Stomach (tissue), 9 donors: Measurements from ENCODE around the gene U2AF1L4. TPM values are rescaled to one million over a fixed set of nuclear protein-coding genes. Genes with fewer than 3 reads are reported as not detected.

Experiments
- DNase-seq, 2 donors: peaks; one replicate each; pipeline versions ENCODE4 v3.0.0 to v3.0.0-alpha.2; 2013 to 2019
- H3K27ac ChIP-seq, 5 donors: fragments of 200-600 bp in 4 of 5; sonication (generic) in 4 of 5; one replicate each; pipeline ENCODE4 v1.5.1; 2013 to 2019; ENCODE audit warnings: mild to moderate bottlenecking in 1 of 5, moderate library complexity in 1 of 5
- H3K27me3 ChIP-seq, 3 donors: fragments of 200-600 bp; sonication (generic); one replicate each; pipeline ENCODE4 v1.5.1; 2017 to 2019; ENCODE audit warnings: mixed run types in 1 of 3
- H3K36me3 ChIP-seq, 4 donors: fragments of 200-600 bp; sonication (generic); 1 replicate in 3 of 4; 2 replicates in 1 of 4; pipeline ENCODE4 v1.5.1; 2016 to 2019
- H3K4me1 ChIP-seq, 4 donors: fragments of 200-600 bp; sonication (generic); one replicate each; pipeline ENCODE4 v1.5.1; 2016 to 2019
- H3K4me3 ChIP-seq, 4 donors: fragments of 200-600 bp; sonication (generic) in 3 of 4; one replicate each; pipeline ENCODE4 v1.5.1; 2016 to 2019; ENCODE audit warnings: mild to moderate bottlenecking in 1 of 4
- H3K9me3 ChIP-seq, 4 donors: fragments of 200-600 bp; sonication (generic); one replicate each; pipeline ENCODE4 v1.5.1; 2016 to 2019
- EP300 ChIP-seq: sonication (generic); formaldehyde crosslinking; IDR thresholded peaks from one replicate; pipeline ENCODE4 v1.6.1; 2017; ENCODE audit warnings: antibody characterized with exemption
- POLR2A ChIP-seq, 4 donors: fragments of 450-650 bp; IDR thresholded peaks; one replicate each; pipeline ENCODE4 v1.6.1; 2016; ENCODE audit warnings: antibody characterized with exemption in 4 of 4, control low read depth in 2 of 4, mild to moderate bottlenecking in 1 of 4, moderate library complexity in 1 of 4
- POLR2AphosphoS5 ChIP-seq, 3 donors: sonication (generic); formaldehyde crosslinking; IDR thresholded peaks; one replicate each; pipeline ENCODE4 v1.6.1; 2016; ENCODE audit warnings: antibody characterized with exemption in 3 of 3
- WGBS, 5 donors: extraction: QIAGEN DNeasy Blood & Tissue Kit in 3 of 5; methylation state at CpG; one replicate each; pipeline versions ENCODE4 v1.1.5 to v1.1.7; 2013 to 2018; 5-methylcytosine and 5-hydroxymethylcytosine counted together
- intact Hi-C: fragments of 100-400 bp; cut with DNase I; formaldehyde crosslinking; loops from one replicate; pipeline ENCODE4 v1.15.1; 2023; ENCODE audit warnings: low total_unique reads
- polyA plus RNA-seq, 3 donors: library from polyadenylated mRNA; stranded (reverse); fragments of 200-250 nt; gene quantifications; one replicate each; pipeline ENCODE4 v1.2.3, GENCODE V29; 2013
- total RNA-seq, 5 donors: library from RNA; depleted of rRNA; stranded (reverse); fragments of >200 nt; gene quantifications; one replicate each; pipeline versions ENCODE4 v1.1.0 to v1.2.3, GENCODE V29; 2014 to 2016
- TF ChIP-seq, protein P1 (sequence below), 7 experiments: fragments of 450-650 bp in 4 of 7; fragments of 200-600 bp in 3 of 7; sonication (generic) in 3 of 7; IDR thresholded peaks; one replicate each; pipeline ENCODE4 v1.5.1; 2016 to 2019; ENCODE audit warnings: antibody characterized with exemption in 7 of 7, control low read depth in 2 of 7, mild to moderate bottlenecking in 1 of 7
- donor health status: healthy with polysubstance abuse.
- donor health status: Bipolar disorder and iron deficiency.
- donor health status: healthy.

The U2AF1L4 gene
- total and polyA plus RNA-seq, 8 donors = 11.4 to 98.0 (median 48.9) TPM

DNA sequence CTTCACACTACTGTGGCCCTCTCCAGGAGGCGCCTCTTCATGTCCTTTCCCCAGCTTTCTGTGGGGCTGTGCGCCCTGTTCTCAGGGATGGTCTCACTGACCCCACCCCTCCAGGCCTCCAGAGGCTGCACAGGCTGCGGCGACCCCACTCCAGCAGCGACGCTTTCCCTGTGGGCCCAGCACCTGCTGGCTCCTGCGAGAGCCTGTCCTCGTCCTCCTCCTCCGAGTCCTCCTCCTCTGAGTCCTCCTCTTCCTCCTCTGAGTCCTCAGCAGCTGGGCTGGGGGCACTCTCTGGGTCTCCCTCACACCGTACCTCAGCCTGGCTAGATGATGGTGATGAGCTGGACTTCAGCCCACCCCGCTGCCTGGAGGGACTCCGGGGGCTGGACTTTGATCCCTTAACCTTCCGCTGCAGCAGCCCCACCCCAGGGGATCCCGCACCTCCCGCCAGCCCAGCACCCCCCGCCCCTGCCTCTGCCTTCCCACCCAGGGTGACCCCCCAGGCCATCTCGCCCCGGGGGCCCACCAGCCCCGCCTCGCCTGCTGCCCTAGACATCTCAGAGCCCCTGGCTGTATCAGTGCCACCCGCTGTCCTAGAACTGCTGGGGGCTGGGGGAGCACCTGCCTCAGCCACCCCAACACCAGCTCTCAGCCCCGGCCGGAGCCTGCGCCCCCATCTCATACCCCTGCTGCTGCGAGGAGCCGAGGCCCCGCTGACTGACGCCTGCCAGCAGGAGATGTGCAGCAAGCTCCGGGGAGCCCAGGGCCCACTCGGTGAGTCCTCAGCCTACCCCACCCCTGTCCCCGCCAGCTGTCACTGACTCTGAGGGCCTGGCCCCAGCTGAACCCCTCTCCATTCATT is 41.3 kb upstream of the U2AF1L4 start:
- DNase-seq = no peak
- Histone ChIP-seq H3K9me3 (no peaks in the 10 kb centered on the region), H3K4me3 (no peak overlapping the region), H3K27me3 (no peaks in the 10 kb centered on the region), H3K36me3 (peaks cover 5 to 57% (median 43%) of the 10 kb centered on the region in 4 donors), H3K27ac (no peak overlapping the region), H3K4me1 (no peaks in the 10 kb centered on the region)
- intact Hi-C loops = no loop called here
- no peak for TF ChIP-seq POLR2A (IDR thresholded peaks at IDR 0.05)
- no peak for TF ChIP-seq POLR2AphosphoS5 (IDR thresholded peaks at IDR 0.05)
- no peak for TF ChIP-seq EP300
- TF ChIP-seq, protein P1, sequence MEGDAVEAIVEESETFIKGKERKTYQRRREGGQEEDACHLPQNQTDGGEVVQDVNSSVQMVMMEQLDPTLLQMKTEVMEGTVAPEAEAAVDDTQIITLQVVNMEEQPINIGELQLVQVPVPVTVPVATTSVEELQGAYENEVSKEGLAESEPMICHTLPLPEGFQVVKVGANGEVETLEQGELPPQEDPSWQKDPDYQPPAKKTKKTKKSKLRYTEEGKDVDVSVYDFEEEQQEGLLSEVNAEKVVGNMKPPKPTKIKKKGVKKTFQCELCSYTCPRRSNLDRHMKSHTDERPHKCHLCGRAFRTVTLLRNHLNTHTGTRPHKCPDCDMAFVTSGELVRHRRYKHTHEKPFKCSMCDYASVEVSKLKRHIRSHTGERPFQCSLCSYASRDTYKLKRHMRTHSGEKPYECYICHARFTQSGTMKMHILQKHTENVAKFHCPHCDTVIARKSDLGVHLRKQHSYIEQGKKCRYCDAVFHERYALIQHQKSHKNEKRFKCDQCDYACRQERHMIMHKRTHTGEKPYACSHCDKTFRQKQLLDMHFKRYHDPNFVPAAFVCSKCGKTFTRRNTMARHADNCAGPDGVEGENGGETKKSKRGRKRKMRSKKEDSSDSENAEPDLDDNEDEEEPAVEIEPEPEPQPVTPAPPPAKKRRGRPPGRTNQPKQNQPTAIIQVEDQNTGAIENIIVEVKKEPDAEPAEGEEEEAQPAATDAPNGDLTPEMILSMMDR (IDR thresholded peaks at IDR 0.05) = no peak
- WGBS, 5 donors = 80 to 88% (median 82%) methylated on average over 22 to 31 of the region's 31 CpGs

DNA sequence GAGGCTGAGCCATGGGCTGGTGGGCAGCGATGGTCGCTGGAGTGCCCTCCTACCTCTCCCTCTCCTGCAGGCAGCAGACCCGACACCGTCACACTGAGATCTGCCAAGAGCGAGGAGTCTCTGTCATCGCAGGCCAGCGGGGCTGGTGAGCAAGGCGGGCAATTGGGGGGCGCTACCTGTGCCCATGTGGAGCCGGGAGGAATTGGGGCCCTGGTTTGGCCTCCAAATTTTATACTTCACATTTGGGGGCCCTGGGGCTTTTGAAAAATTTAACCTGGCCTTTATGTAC is 40.1 kb upstream of the U2AF1L4 start:
- DNase-seq = no peak

DNA sequence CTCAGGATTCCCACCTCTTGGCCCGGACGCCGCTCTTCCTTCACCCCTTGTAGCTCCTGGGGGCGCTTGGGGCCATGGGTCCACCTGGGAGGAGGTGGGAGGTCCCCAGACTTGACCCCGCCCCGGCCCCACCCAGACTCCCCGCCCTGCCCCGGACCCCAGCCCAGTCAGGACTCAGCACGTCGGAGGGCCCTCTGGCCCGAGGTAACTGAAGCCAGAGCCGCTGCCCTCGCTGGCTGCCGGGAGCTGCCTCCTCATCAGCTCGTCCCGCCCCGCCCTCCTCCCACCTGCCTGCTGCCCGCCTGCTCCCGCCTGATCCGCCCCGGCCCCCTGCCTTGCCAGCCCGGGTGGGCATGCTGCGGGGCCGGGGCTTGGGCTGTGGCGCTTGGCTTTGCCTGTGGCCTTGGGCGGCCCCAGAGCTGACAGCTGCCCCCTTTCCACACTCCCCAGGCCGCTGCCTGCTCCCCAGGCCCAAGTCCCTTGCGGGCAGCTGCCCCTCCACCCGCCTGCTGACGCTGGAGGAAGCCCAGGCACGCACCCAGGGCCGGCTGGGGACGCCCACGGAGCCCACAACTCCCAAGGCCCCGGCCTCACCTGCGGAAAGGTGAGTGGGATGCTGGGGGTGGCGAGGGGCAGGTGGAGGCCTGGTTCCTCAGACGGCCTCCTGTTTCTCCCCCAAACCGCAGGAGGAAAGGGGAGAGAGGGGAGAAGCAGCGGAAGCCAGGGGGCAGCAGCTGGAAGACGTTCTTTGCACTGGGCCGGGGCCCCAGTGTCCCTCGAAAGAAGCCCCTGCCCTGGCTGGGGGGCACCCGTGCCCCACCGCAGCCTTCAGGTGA is 39.5 kb upstream of the U2AF1L4 start:
- no peak overlapping the region for H3K27ac ChIP-seq
- H3K9me3 ChIP-seq = no peaks in the 10 kb centered on the region
- H3K36me3 ChIP-seq = peaks cover 5 to 75% (median 61%) of the 10 kb centered on the region in 4 donors
- no peaks in the 10 kb centered on the region for H3K27me3 ChIP-seq
- H3K4me1 ChIP-seq = no peaks in the 10 kb centered on the region
- TF ChIP-seq POLR2AphosphoS5 (IDR thresholded peaks at IDR 0.05) (no peak), POLR2A (IDR thresholded peaks at IDR 0.05) (no peak), EP300 (no peak)
- TF ChIP-seq, protein P1 (IDR thresholded peaks at IDR 0.05) = no peak
- WGBS, 5 donors = 81 to 86% (median 83%) methylated on average over 30 to 45 of the region's 45 CpGs
- intact Hi-C loops = no loop called here
- no peak overlapping the region for H3K4me3 ChIP-seq
- no peak for DNase-seq

More for the DNA sequence above, 40.1 kb upstream of the U2AF1L4 start:
- no peak for TF ChIP-seq POLR2AphosphoS5 (IDR thresholded peaks at IDR 0.05)
- TF ChIP-seq, protein P1 (IDR thresholded peaks at IDR 0.05) = no peak
- no peak for TF ChIP-seq EP300
- no peak for TF ChIP-seq POLR2A (IDR thresholded peaks at IDR 0.05)
- WGBS, 5 donors = 87 to 94% (median 94%) methylated on average over 9 to 10 of the region's 10 CpGs
- Histone ChIP-seq H3K9me3 (no peaks in the 10 kb centered on the region), H3K36me3 (peaks cover 5 to 70% (median 55%) of the 10 kb centered on the region in 4 donors), H3K27ac (no peak overlapping the region), H3K4me1 (no peaks in the 10 kb centered on the region), H3K4me3 (no peak overlapping the region), H3K27me3 (no peaks in the 10 kb centered on the region)
- intact Hi-C loops = no loop called here
